ENCODE results near the gene ING2. TPM values are rescaled to one million over a fixed set of nuclear protein-coding genes. Genes with fewer than 3 reads are reported as not detected.

Gene ING2
- total and polyA plus RNA-seq, 2 of the 8 experiments (the other 6 are each of a cell fraction or from before 2014, with no cell fraction given): 5.1 to 16.1 TPM

GRCh38 chr4:183506389-183506735, 1.5 kb downstream of the ING2 start:
- CTCF ChIA-PET (ENCODE audit: partially characterized antibody): interaction anchor here (1.2 kb wide), 1 partner anchor 107 kb away, joined by 3 read pairs; no protein-coding TSS in a partner anchor

More at GRCh38 chr4:183506389-183506735, 1.5 kb downstream of the ING2 start:
- Histone ChIP-seq H3K9me3 (ENCODE audit: insufficient read depth in 2 of 2, low read depth in 1 of 2, low read length in 1 of 2) (no peaks in the 10 kb centered on the region), H3K27ac (ENCODE audit: low read depth, low read length) (peak overlapping the region; percentile 97; the same call in 1 of the 2 replicates), H3K4me3 (ENCODE audit: extremely low read depth in 1 of 4, insufficient read depth in 2 of 4, low read depth in 3 of 4, low read length in 4 of 4) (peak overlapping the region; percentile 73 to 100 (median 90)), H3K79me1 (ENCODE audit: low read depth, low read length) (no peaks in the 10 kb centered on the region), H2BK15ac (ENCODE audit: low read length) (no peak overlapping the region), H3K56ac (replicated peaks; ENCODE audit: insufficient read length, low read depth, low read length) (no peak overlapping the region), H3K23ac (ENCODE audit: insufficient read length) (no peak overlapping the region), H3K18ac (ENCODE audit: extremely low read depth, low read length) (no peak overlapping the region), H2BK20ac (ENCODE audit: low read length) (no peak overlapping the region), H3K4me2 (ENCODE audit: insufficient read depth in 1 of 2, low read depth in 2 of 2, low read length in 2 of 2) (peak overlapping the region; percentile 87 to 92), H4K5ac (ENCODE audit: insufficient read length, low read depth, low read length) (no peak overlapping the region), H3K9ac (replicated peaks in 1 of 4; ENCODE audit: extremely low read depth in 1 of 4, low read depth in 3 of 4, low read length in 3 of 4) (peak overlapping the region in 3 of 4 experiments; percentile 86 to 90 (median 89); a peak in 6 of 7 replicates), H2AFZ (ENCODE audit: low read length) (no peak overlapping the region), H4K20me1 (replicated peaks in 1 of 2; ENCODE audit: control insufficient read depth in 1 of 2, insufficient read depth in 2 of 2, low read length in 2 of 2) (peaks cover 3 to 5% of the 10 kb centered on the region in 2 experiments), H2BK120ac (replicated peaks; ENCODE audit: low read depth, low read length) (no peak overlapping the region), H3K27me3 (replicated peaks in 1 of 4; ENCODE audit: control insufficient read depth in 3 of 4, extremely low read depth in 1 of 4, insufficient read depth in 3 of 4, low read length in 3 of 4) (no peaks in the 10 kb centered on the region), H3K36me3 (ENCODE audit: control insufficient read depth in 2 of 4, insufficient read depth in 4 of 4, low read length in 3 of 4) (peaks cover 0 to 11% (median 10%) of the 10 kb centered on the region in 4 experiments; a peak in 6 of 8 replicates), H4K91ac (replicated peaks; ENCODE audit: insufficient read length, low read length) (no peak overlapping the region), H3K14ac (ENCODE audit: insufficient read length) (no peak overlapping the region), H2BK5ac (ENCODE audit: low read depth, low read length) (no peak overlapping the region; the same call in 1 of the 2 replicates), H3K4ac (replicated peaks; ENCODE audit: insufficient read length, low read depth, low read length) (no peak overlapping the region), H3K79me2 (ENCODE audit: control insufficient read depth in 1 of 2, insufficient read depth in 2 of 2, low read length in 2 of 2) (peaks cover 3 to 48% of the 10 kb centered on the region in 2 experiments; a peak in 3 of 4 replicates), H2AK5ac (ENCODE audit: low read depth, low read length) (no peak overlapping the region), H2BK12ac (ENCODE audit: low read depth, low read length) (no peak overlapping the region), H4K8ac (ENCODE audit: extremely low read depth, insufficient read depth, low read length) (peak overlapping the region; percentile 97; the same call in 1 of the 2 replicates), H3K4me1 (replicated peaks in 1 of 4; ENCODE audit: control insufficient read depth in 3 of 4, insufficient read depth in 4 of 4, low read length in 3 of 4) (peaks cover 0 to 5% (median 1%) of the 10 kb centered on the region in 4 experiments; a peak in 2 of 7 replicates), H3K23me2 (ENCODE audit: low read depth, low read length) (peaks cover 10% of the 10 kb centered on the region)
- no peak for FAIRE-seq
- no peak for DNase-seq (ENCODE audit: low read depth in 1 of 2, low spot score in 2 of 2)
- WGBS, 2 experiments (ENCODE audit: extremely low coverage in 1 of 2, insufficient coverage in 1 of 2, insufficient read length in 1 of 2, insufficient replicate concordance in 2 of 2, low coverage in 1 of 2, low lambda C conversion rate in 2 of 2, missing lambda C conversion rate in 1 of 2): 7% methylated on average over 14 of the region's 14 CpGs; no CpG with 5 or more reads in 1 of the 2 experiments
- TF ChIP-seq SAP30 (IDR thresholded peaks at IDR 0.05; ENCODE audit: insufficient read depth, insufficient replicate concordance, low read length) (peak; percentile 91), CHD2 (IDR thresholded peaks at IDR 0.05; ENCODE audit: low read length) (no peak)
- POLR2A ChIA-PET (ENCODE audit: partially characterized antibody): interaction anchor here (0.6 to 3.7 kb wide), 9 partner anchors 9 to 104 kb away, joined by 3 to 22 read pairs (median 4); partner anchors contain the start of gene CDKN2AIP

All from H1 (cell line).